ENCODE measurements around the gene PTPRE.

PTPRE gene

DNA sequence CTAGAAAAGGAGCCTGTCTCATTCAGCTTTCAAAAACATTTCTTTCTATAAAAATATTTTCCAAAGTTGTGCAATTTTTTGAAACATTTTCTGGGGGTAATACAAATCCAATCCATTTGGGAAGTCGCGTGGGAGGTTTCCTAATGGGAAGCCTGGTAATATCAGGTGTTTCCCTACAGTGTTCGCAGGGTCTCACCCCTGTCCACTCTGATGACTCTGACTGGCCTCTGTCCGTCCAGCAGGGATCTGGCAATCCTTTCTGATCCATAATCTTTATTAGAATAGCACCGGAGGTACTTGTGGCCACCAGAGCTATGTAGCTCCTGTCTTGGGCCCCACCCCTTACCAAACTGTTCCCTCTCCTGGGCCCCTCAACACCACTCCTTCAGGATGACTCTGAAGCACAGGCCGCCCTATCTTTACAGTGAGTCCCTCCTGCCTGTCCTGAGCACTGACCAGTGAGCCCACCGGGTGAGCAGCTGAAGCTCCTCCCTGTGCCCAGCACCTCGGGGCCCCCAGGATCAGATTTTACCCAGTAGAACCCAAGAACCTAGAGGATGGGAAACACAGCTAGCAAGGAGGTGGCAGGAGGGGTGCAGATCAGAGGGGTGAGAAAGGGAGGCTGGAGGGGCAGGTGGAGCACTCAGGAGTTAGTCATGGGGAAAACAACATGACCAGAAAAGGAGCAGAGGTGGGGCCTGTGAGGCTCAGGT, 84.8 kb downstream of the PTPRE start:
- Histone ChIP-seq H3K27me3 (ENCODE audit: control insufficient read depth, insufficient read depth, low read length) (no peaks in the 10 kb centered on the region), H3K4me3 (ENCODE audit: low read length) (no peak overlapping the region), H3K4me1 (ENCODE audit: control insufficient read depth, insufficient read depth, low read length) (no peaks in the 10 kb centered on the region), H3K36me3 (ENCODE audit: control insufficient read depth, insufficient read depth, low read length) (no peaks in the 10 kb centered on the region), H3K9me3 (ENCODE audit: control insufficient read depth, insufficient read depth, low read length) (no peaks in the 10 kb centered on the region), H3K27ac (ENCODE audit: low read length) (no peak overlapping the region)
- WGBS (ENCODE audit: insufficient coverage, insufficient read length): no CpG with 5 or more reads among the region's 8 CpGs
- no peak for DNase-seq (ENCODE audit: low read depth, low spot score)

DNA sequence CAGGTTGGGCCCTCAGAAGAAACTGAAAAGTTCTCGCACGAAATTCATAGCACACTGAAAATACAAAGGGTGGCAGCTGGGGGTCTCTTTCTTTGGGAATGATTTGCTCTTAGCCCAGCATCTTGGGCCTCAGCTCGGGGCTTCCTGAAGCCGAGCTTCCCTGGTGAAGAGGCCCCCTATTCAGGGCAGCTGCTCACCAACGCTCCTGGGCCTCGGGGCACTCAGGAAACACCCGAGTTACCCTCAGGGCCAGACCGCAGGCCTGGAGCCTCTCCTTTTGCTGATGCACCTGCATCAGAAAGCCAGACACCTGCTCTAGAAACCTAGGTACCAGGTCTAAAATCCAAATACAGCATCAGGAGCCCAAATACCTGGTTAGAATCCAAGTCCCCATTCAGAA, 85.5 kb downstream of the PTPRE start:
- no peaks in the 10 kb centered on the region for H3K9me3 ChIP-seq (ENCODE audit: control insufficient read depth, insufficient read depth, low read length)
- H3K27ac ChIP-seq (ENCODE audit: low read length): no peak overlapping the region
- no peaks in the 10 kb centered on the region for H3K4me1 ChIP-seq (ENCODE audit: control insufficient read depth, insufficient read depth, low read length)
- no peaks in the 10 kb centered on the region for H3K36me3 ChIP-seq (ENCODE audit: control insufficient read depth, insufficient read depth, low read length)
- H3K4me3 ChIP-seq (ENCODE audit: low read length): no peak overlapping the region
- H3K27me3 ChIP-seq (ENCODE audit: control insufficient read depth, insufficient read depth, low read length): no peaks in the 10 kb centered on the region
- no CpG with 5 or more reads among the region's 8 CpGs for WGBS (ENCODE audit: insufficient coverage, insufficient read length)
- DNase-seq (ENCODE audit: low read depth, low spot score): no peak

DNA sequence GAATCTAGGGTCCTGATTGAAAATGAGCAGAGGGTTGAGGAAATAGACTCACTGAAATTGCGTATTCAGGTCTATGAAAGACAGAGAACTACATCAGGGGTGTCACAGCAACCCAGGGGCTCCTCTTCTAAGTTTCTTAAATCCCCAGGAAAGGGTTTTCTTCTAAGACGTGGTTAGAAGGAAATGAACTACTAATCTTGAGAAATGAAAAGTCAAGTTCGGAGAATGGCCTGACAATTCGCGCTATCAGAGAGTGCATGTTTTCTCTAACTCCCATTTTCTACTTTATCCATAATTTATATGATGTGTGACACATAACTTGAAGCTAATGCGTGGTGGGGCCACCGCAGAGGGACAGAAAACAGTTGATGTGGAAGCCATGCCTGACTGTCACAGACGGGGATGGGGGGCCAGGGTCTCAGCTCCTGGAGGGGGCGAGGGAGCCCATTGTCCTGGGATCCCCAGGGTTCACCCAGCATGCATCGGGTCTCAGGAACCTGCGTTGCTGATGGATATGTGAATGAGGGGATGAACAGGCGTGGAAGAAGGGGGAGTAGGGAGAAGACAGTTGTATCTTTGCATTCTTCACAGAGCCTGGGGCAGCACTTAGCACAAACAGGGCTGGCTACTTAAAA, 86.3 kb downstream of the PTPRE start:
- no peaks in the 10 kb centered on the region for H3K9me3 ChIP-seq (ENCODE audit: control insufficient read depth, insufficient read depth, low read length)
- DNase-seq (ENCODE audit: low read depth, low spot score): no peak
- no CpG with 5 or more reads among the region's 12 CpGs for WGBS (ENCODE audit: insufficient coverage, insufficient read length)

DNA sequence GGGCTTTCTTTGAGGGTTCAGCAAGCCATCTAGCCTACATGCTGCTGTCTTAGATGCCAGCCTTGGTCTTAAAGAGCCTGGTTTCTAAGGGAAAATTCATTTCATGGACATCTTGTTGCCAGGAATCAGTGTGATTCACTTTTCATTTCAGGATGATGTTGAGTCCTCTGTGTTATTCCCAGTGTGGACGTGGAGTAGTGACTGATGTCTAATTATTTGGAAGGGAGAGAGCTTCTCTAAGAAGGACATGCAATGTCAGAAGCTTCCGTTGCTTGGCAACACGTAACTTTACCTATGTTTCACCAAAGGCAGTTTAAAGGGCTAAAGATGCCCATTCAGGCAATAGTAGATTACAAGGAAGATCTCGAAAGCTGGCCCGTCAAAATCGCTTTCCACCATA, 89.0 kb downstream of the PTPRE start:
- Histone ChIP-seq H3K27ac (ENCODE audit: low read length) (no peak overlapping the region), H3K9me3 (ENCODE audit: control insufficient read depth, insufficient read depth, low read length) (no peaks in the 10 kb centered on the region), H3K4me1 (ENCODE audit: control insufficient read depth, insufficient read depth, low read length) (no peaks in the 10 kb centered on the region), H3K27me3 (ENCODE audit: control insufficient read depth, insufficient read depth, low read length) (no peaks in the 10 kb centered on the region), H3K4me3 (ENCODE audit: low read length) (no peak overlapping the region), H3K36me3 (ENCODE audit: control insufficient read depth, insufficient read depth, low read length) (no peaks in the 10 kb centered on the region)
- no CpG with 5 or more reads among the region's 6 CpGs for WGBS (ENCODE audit: insufficient coverage, insufficient read length)
- DNase-seq (ENCODE audit: low read depth, low spot score): no peak

More for the DNA sequence above, 86.3 kb downstream of the PTPRE start:
- no peak overlapping the region for H3K27ac ChIP-seq (ENCODE audit: low read length)
- no peaks in the 10 kb centered on the region for H3K27me3 ChIP-seq (ENCODE audit: control insufficient read depth, insufficient read depth, low read length)
- no peak overlapping the region for H3K4me3 ChIP-seq (ENCODE audit: low read length)
- no peaks in the 10 kb centered on the region for H3K4me1 ChIP-seq (ENCODE audit: control insufficient read depth, insufficient read depth, low read length)
- no peaks in the 10 kb centered on the region for H3K36me3 ChIP-seq (ENCODE audit: control insufficient read depth, insufficient read depth, low read length)

DNA sequence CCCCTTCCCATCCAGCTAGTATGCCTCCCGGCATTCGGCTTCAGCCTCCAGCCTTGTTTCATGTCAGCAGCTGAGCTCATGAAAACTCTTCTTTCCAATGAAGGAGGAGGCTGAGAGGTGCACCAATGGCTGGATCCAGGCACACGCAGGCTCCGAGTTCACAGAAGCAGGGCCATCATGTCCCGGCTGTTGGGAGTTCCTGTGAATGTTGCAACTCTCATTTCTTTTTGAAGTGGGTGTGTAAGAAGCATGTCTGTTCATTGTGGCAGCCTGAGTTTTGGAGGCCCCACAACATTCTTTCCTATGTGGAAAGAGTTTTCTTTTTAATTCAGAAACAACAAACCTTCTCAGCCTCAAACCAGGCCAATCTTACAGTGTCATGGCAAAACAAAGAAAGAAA, 89.7 kb downstream of the PTPRE start:
- Histone ChIP-seq H3K27ac (ENCODE audit: low read length) (no peak overlapping the region), H3K9me3 (ENCODE audit: control insufficient read depth, insufficient read depth, low read length) (no peaks in the 10 kb centered on the region), H3K4me1 (ENCODE audit: control insufficient read depth, insufficient read depth, low read length) (no peaks in the 10 kb centered on the region), H3K27me3 (ENCODE audit: control insufficient read depth, insufficient read depth, low read length) (no peaks in the 10 kb centered on the region), H3K36me3 (ENCODE audit: control insufficient read depth, insufficient read depth, low read length) (no peaks in the 10 kb centered on the region), H3K4me3 (ENCODE audit: low read length) (no peak overlapping the region)
- no peak for DNase-seq (ENCODE audit: low read depth, low spot score)
- no CpG with 5 or more reads among the region's 5 CpGs for WGBS (ENCODE audit: insufficient coverage, insufficient read length)

DNA sequence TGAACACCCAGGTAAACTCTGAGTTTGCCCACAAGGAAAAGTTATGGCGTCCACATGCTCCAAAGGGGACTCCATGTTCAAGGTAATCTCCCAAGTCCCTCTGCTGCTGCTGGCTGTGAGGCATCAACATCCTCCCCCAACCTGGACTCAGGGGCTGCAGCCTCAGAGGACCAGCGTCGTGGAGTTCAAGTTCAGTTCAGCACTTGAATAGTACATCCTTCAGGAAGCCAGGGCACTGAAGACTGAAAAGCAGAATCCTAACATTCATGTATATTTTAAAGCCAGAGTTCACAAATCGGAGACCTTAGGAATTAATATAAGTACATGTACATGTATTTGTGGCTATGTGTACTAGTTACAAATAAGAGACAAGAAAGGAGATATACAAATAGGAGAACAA, 90.4 kb downstream of the PTPRE start:
- H3K4me3 ChIP-seq (ENCODE audit: low read length): no peak overlapping the region
- no peaks in the 10 kb centered on the region for H3K4me1 ChIP-seq (ENCODE audit: control insufficient read depth, insufficient read depth, low read length)
- H3K36me3 ChIP-seq (ENCODE audit: control insufficient read depth, insufficient read depth, low read length): no peaks in the 10 kb centered on the region
- no CpG with 5 or more reads among the region's 4 CpGs for WGBS (ENCODE audit: insufficient coverage, insufficient read length)
- no peak overlapping the region for H3K27ac ChIP-seq (ENCODE audit: low read length)
- no peak for DNase-seq (ENCODE audit: low read depth, low spot score)
- no peaks in the 10 kb centered on the region for H3K9me3 ChIP-seq (ENCODE audit: control insufficient read depth, insufficient read depth, low read length)
- no peaks in the 10 kb centered on the region for H3K27me3 ChIP-seq (ENCODE audit: control insufficient read depth, insufficient read depth, low read length)

DNA sequence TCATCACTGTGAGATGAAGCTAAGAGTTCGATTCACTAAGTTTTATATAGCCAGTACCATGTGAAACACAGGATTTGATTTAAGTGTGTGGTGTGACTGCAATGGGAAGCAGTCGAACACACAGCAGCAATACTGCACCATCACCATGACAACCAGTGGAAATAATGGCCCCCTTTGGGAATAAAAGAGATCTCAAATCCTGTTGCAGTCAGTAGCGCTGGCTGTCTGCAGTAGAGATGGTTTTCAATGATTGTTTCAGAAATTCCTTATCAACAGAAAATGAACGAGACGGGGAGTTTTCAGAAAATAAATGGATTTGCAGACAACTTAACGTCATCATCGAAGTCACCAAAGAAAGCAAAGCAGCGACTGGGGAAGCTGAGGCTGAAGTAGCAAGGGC, 91.0 kb downstream of the PTPRE start:
- Histone ChIP-seq H3K4me3 (ENCODE audit: low read length) (no peak overlapping the region), H3K27ac (ENCODE audit: low read length) (no peak overlapping the region), H3K4me1 (ENCODE audit: control insufficient read depth, insufficient read depth, low read length) (no peaks in the 10 kb centered on the region), H3K9me3 (ENCODE audit: control insufficient read depth, insufficient read depth, low read length) (no peaks in the 10 kb centered on the region), H3K27me3 (ENCODE audit: control insufficient read depth, insufficient read depth, low read length) (no peaks in the 10 kb centered on the region), H3K36me3 (ENCODE audit: control insufficient read depth, insufficient read depth, low read length) (no peaks in the 10 kb centered on the region)
- no CpG with 5 or more reads among the region's 8 CpGs for WGBS (ENCODE audit: insufficient coverage, insufficient read length)
- no peak for DNase-seq (ENCODE audit: low read depth, low spot score)

DNA sequence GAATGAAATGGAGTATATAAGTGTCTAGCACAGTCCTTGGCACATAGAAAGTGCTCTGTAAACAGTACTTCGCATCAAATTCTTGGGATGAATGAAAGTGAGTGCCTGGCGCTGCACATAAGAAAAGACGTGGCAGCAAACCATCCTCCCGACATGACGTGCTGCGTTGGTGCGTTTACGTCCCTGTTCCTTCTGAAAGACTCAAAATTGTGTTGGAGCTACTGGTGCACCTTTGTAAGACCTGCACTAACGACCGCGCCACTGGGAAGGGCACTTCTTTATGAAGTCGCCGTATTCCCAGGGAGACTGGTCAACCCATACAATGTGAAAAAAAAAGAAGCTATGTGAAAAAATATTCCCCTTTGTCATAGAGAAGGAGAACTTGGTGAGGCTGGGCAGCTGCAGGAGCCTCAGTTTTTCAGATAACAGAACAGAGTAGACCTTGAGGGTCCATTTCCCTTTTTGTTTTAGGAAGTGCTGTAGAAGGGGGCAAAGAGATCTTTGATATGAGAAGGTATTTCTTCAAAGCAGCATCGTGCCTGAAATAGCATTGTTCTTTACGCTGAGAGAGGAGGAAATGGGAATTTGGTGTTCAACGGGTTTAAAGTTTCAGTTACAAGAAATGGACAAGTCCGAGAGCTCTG, 91.7 kb downstream of the PTPRE start:
- Histone ChIP-seq H3K4me1 (ENCODE audit: control insufficient read depth, insufficient read depth, low read length) (no peaks in the 10 kb centered on the region), H3K27me3 (ENCODE audit: control insufficient read depth, insufficient read depth, low read length) (no peaks in the 10 kb centered on the region), H3K27ac (ENCODE audit: low read length) (no peak overlapping the region), H3K4me3 (ENCODE audit: low read length) (no peak overlapping the region), H3K36me3 (ENCODE audit: control insufficient read depth, insufficient read depth, low read length) (no peaks in the 10 kb centered on the region), H3K9me3 (ENCODE audit: control insufficient read depth, insufficient read depth, low read length) (no peaks in the 10 kb centered on the region)
- WGBS (ENCODE audit: insufficient coverage, insufficient read length): no CpG with 5 or more reads among the region's 17 CpGs
- no peak for DNase-seq (ENCODE audit: low read depth, low spot score)

DNA sequence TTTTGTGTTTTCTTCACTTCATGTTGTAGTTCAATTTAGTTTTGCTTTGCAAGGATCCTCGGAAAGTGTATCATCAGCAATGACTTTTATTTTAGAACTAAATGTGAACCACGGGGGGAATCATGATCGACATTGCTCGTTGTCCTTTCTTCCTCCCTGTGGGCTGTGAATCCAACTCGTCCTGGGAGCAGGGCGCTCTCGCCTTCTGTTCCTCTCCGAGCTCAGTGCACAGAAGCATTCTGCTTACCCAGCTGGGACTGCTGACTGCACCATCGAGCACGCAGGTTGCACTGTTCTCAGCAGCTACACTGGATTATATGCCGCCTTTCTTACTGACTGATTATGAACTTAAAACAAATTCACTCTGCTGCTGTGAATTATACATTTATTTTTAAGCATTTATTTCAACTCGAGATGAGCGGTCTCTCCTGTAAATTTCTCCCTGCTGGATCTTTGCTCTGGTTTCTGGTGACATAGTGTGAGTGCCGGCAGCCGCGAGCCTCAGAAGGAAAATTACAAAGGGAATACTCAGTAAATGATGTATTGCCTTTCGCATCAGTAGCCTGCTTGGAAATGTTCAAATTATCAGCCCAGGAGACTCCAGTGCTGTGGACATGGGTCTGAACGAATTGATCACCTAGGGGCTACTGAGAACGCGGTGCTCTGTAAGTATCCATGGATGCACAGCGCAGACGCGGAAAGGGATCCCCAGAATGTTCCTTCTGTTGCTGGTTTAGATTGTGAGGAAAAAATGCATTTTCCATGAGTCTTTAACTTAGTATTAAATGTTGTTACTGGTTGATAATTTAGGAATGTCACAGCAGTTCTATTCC, 92.6 kb downstream of the PTPRE start:
- Histone ChIP-seq H3K4me1 (ENCODE audit: control insufficient read depth, insufficient read depth, low read length) (no peaks in the 10 kb centered on the region), H3K36me3 (ENCODE audit: control insufficient read depth, insufficient read depth, low read length) (no peaks in the 10 kb centered on the region), H3K27me3 (ENCODE audit: control insufficient read depth, insufficient read depth, low read length) (no peaks in the 10 kb centered on the region), H3K27ac (ENCODE audit: low read length) (no peak overlapping the region), H3K9me3 (ENCODE audit: control insufficient read depth, insufficient read depth, low read length) (no peaks in the 10 kb centered on the region), H3K4me3 (ENCODE audit: low read length) (no peak overlapping the region)
- no CpG with 5 or more reads among the region's 23 CpGs for WGBS (ENCODE audit: insufficient coverage, insufficient read length)
- DNase-seq (ENCODE audit: low read depth, low spot score): no peak

Measured in iPS DF 6.9 (cell line).